ENCODE data around the gene ASB15.

The ASB15 gene

GRCh38 chr7:123677061-123677715 is 75.6 kb downstream of the ASB15 start:
- Histone ChIP-seq H3K36me3 (ENCODE audit: control insufficient read depth in 2 of 2, insufficient read depth in 2 of 2, low read length in 2 of 2) (peaks cover 5 to 15% of the 10 kb centered on the region in 2 donors), H3K9ac (ENCODE audit: low read length in 2 of 2) (no peak overlapping the region), H3K9me3 (ENCODE audit: control insufficient read depth in 2 of 2, low read length in 2 of 2) (no peaks in the 10 kb centered on the region), H3K27me3 (ENCODE audit: control insufficient read depth in 1 of 2, insufficient read depth in 2 of 2, low read length in 2 of 2) (no peaks in the 10 kb centered on the region), H3K4me1 (ENCODE audit: control insufficient read depth, insufficient read depth, low read length) (no peaks in the 10 kb centered on the region), H3K4me3 (ENCODE audit: low read length in 2 of 2) (no peak overlapping the region), H3K27ac (ENCODE audit: low read length) (no peak overlapping the region)

DNA sequence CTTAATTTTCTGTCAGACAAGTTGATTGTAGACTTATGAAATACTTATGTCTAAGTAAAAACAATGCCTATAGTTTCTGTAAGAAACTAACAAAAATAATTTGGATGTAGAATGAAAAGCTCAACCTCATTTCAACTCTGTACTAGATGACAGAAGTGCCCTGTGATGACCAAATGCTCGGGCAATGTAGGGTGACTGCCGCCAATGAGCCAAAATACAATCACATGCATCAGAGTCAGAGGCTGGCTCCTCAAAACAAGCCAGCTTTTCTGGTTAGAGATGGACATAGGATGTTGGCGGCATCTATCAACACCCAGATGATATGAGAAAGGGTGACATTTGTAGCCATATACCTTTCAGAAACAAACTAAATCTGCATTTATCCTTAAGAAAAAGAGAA is 78.0 kb downstream of the ASB15 start:
- Histone ChIP-seq H3K36me3 (ENCODE audit: control insufficient read depth in 2 of 2, insufficient read depth in 2 of 2, low read length in 2 of 2) (peaks cover 5 to 15% of the 10 kb centered on the region in 2 donors), H3K9ac (ENCODE audit: low read length in 2 of 2) (no peak overlapping the region), H3K4me1 (ENCODE audit: control insufficient read depth, insufficient read depth, low read length) (no peaks in the 10 kb centered on the region), H3K27ac (ENCODE audit: low read length) (no peak overlapping the region), H3K27me3 (ENCODE audit: control insufficient read depth in 1 of 2, insufficient read depth in 2 of 2, low read length in 2 of 2) (no peaks in the 10 kb centered on the region), H3K9me3 (ENCODE audit: control insufficient read depth in 2 of 2, low read length in 2 of 2) (no peaks in the 10 kb centered on the region), H3K4me3 (ENCODE audit: low read length in 2 of 2) (no peak overlapping the region)

DNA sequence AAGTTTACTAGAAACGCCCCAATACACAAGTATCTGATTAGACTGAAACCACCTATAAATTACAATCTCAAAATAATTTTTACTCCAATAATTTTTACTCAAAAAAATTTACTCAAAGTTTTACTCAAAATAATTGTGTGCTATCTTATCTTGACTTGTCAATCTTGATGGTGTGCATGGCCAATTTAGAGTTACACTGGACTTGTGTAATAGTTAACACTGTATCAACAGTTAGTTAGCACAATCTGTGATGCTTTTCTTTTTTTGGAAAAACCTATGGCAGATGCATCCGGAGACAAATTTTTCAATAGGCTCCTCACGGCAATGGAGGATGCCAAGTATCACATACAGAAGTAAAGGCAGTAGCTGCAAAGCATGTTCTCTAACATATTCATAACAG is 79.0 kb downstream of the ASB15 start:
- H3K27me3 ChIP-seq (ENCODE audit: control insufficient read depth in 1 of 2, insufficient read depth in 2 of 2, low read length in 2 of 2) = no peaks in the 10 kb centered on the region
- no peaks in the 10 kb centered on the region for H3K4me1 ChIP-seq (ENCODE audit: control insufficient read depth, insufficient read depth, low read length)
- no peak overlapping the region for H3K27ac ChIP-seq (ENCODE audit: low read length)
- H3K9me3 ChIP-seq (ENCODE audit: control insufficient read depth in 2 of 2, low read length in 2 of 2) = no peaks in the 10 kb centered on the region
- peaks cover 5 to 15% of the 10 kb centered on the region in 2 donors for H3K36me3 ChIP-seq (ENCODE audit: control insufficient read depth in 2 of 2, insufficient read depth in 2 of 2, low read length in 2 of 2)
- H3K9ac ChIP-seq (ENCODE audit: low read length in 2 of 2) = no peak overlapping the region
- H3K4me3 ChIP-seq (ENCODE audit: low read length in 2 of 2) = no peak overlapping the region

- Histone ChIP-seq H3K4me3 (ENCODE audit: low read length in 2 of 2) (no peak overlapping the region), H3K27me3 (ENCODE audit: control insufficient read depth in 1 of 2, insufficient read depth in 2 of 2, low read length in 2 of 2) (no peaks in the 10 kb centered on the region)
Measured at GRCh38 chr7:123681561-123681960, 79.9 kb downstream of the ASB15 start.

DNA sequence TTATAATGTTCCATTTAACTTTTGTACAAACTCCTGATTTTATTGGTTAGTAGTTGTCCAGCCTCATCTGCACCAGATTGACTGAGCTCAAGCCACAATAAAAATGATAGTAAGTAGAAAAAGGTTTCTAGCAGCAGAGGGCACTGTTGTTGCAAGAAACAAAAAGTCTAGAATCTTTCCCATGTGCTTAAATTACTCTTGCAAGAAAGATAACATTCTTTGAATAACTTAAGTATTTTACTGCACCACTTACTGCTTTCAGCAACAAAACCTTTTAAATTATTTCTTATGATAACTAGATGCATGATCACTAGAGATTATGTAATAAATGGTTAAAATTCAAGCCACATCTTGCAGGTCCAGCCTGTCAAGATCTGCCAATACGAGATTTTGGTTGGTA is 81.1 kb downstream of the ASB15 start:
- Histone ChIP-seq H3K9ac (ENCODE audit: low read length in 2 of 2) (no peak overlapping the region), H3K27ac (ENCODE audit: low read length) (no peak overlapping the region), H3K4me3 (ENCODE audit: low read length in 2 of 2) (no peak overlapping the region), H3K36me3 (ENCODE audit: control insufficient read depth in 2 of 2, insufficient read depth in 2 of 2, low read length in 2 of 2) (peaks cover 5 to 15% of the 10 kb centered on the region in 2 donors), H3K27me3 (ENCODE audit: control insufficient read depth in 1 of 2, insufficient read depth in 2 of 2, low read length in 2 of 2) (no peaks in the 10 kb centered on the region), H3K4me1 (ENCODE audit: control insufficient read depth, insufficient read depth, low read length) (no peaks in the 10 kb centered on the region), H3K9me3 (ENCODE audit: control insufficient read depth in 2 of 2, low read length in 2 of 2) (no peaks in the 10 kb centered on the region)

More at GRCh38 chr7:123681561-123681960, 79.9 kb downstream of the ASB15 start:
- peaks cover 5 to 15% of the 10 kb centered on the region in 2 donors for H3K36me3 ChIP-seq (ENCODE audit: control insufficient read depth in 2 of 2, insufficient read depth in 2 of 2, low read length in 2 of 2)
- no peak overlapping the region for H3K9ac ChIP-seq (ENCODE audit: low read length in 2 of 2)
- H3K27ac ChIP-seq (ENCODE audit: low read length) = no peak overlapping the region
- H3K9me3 ChIP-seq (ENCODE audit: control insufficient read depth in 2 of 2, low read length in 2 of 2) = no peaks in the 10 kb centered on the region
- no peaks in the 10 kb centered on the region for H3K4me1 ChIP-seq (ENCODE audit: control insufficient read depth, insufficient read depth, low read length)

DNA sequence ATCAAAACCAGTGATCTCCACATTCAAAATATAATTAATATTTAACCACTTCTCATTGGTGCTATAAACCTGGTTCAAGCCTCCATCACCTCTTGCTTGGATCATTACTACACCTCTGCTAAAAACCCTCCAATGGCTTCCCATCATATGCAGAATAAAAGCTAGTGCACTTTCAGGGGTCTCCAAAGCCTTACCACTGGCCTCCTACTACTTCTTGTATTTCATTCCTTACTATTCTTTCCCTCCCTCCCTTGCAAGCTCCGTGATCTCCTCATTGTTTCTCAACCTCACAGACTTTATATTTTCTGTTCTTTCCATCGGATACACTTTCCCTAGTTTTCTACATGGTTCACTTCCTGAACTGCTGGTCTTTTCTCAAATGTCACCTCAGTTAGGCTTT is 85.5 kb downstream of the ASB15 start:
- no peak overlapping the region for H3K9ac ChIP-seq (ENCODE audit: low read length in 2 of 2)
- H3K9me3 ChIP-seq (ENCODE audit: control insufficient read depth in 2 of 2, low read length in 2 of 2) = no peaks in the 10 kb centered on the region
- no peaks in the 10 kb centered on the region for H3K4me1 ChIP-seq (ENCODE audit: control insufficient read depth, insufficient read depth, low read length)
- H3K4me3 ChIP-seq (ENCODE audit: low read length in 2 of 2) = no peak overlapping the region
- peaks cover 0 to 17% of the 10 kb centered on the region in 2 donors for H3K36me3 ChIP-seq (ENCODE audit: control insufficient read depth in 2 of 2, insufficient read depth in 2 of 2, low read length in 2 of 2)
- no peak overlapping the region for H3K27ac ChIP-seq (ENCODE audit: low read length)
- H3K27me3 ChIP-seq (ENCODE audit: control insufficient read depth in 1 of 2, insufficient read depth in 2 of 2, low read length in 2 of 2) = no peaks in the 10 kb centered on the region

DNA sequence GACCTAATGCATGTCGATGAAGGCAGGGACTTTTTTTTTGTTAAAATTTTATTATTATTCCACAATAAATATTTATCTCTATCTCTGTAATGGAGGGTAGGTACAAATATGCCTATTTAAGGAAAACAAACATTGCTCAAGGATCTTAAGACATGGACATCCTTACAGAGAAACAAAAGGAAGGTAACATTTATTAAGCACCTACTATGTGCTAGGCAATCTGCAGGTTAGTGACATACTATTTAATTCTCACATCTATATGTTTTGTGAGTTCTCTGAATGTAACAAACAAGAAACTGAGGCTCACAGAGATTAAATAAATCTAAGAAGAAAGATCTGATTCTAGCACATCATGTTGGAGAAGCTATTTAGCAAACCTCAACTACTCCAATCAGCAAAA is 86.1 kb downstream of the ASB15 start:
- Histone ChIP-seq H3K36me3 (ENCODE audit: control insufficient read depth in 2 of 2, insufficient read depth in 2 of 2, low read length in 2 of 2) (peaks cover 4 to 23% of the 10 kb centered on the region in 2 donors), H3K4me1 (ENCODE audit: control insufficient read depth, insufficient read depth, low read length) (no peaks in the 10 kb centered on the region), H3K9ac (ENCODE audit: low read length in 2 of 2) (no peak overlapping the region), H3K27ac (ENCODE audit: low read length) (no peak overlapping the region), H3K27me3 (ENCODE audit: control insufficient read depth in 1 of 2, insufficient read depth in 2 of 2, low read length in 2 of 2) (no peaks in the 10 kb centered on the region), H3K4me3 (ENCODE audit: low read length in 2 of 2) (no peak overlapping the region), H3K9me3 (ENCODE audit: control insufficient read depth in 2 of 2, low read length in 2 of 2) (no peaks in the 10 kb centered on the region)
